Activated naive CD8-positive, alpha-beta T cell treated with anti-CD3 and anti-CD28 coated beads, Interleukin-2, amount 10 ng/mL, durations not matched to agents 7 days and 5 days (primary cell): ENCODE data around the gene CLN6. TPM values are rescaled to one million over a fixed set of nuclear protein-coding genes. Genes with fewer than 3 reads are reported as not detected.
"Not testable (repeated sequence)": the region's sequence is repeated elsewhere in the genome, so short reads cannot be mapped to it uniquely, and the experiment has no call there.

Experiments used
- ATAC-seq: fragments of 150-1000 bp; cut with Tn5 transposase; one replicate; pipeline ENCODE4 v1.10.0; 2021; ENCODE audit warnings: low read depth, moderate library complexity
- POLR2A ChIA-PET: fragments of 350-600 bp; sonication (Branson Sonifier 250); formaldehyde crosslinking; loops from one replicate; lab custom pipeline; 2021; ENCODE audit warnings: antibody characterized with exemption; lab: Charles Lee
- DNase-seq: peaks from one replicate; pipeline ENCODE4 v3.0.0; 2021
- H3K27ac Mint-ChIP-seq: one replicate; pipeline ENCODE4 v1.8.0; 2022; ENCODE audit warnings: mild to moderate bottlenecking, mixed read lengths
- H3K27me3 Mint-ChIP-seq: one replicate; pipeline ENCODE4 v1.8.0; 2022; ENCODE audit warnings: mild to moderate bottlenecking, moderate library complexity, mixed read lengths
- H3K36me3 Mint-ChIP-seq: one replicate; pipeline ENCODE4 v1.8.0; 2021; ENCODE audit warnings: mild to moderate bottlenecking, mixed read lengths
- H3K4me1 Mint-ChIP-seq: one replicate; pipeline ENCODE4 v1.8.0; 2021; ENCODE audit warnings: mixed read lengths
- H3K4me3 Mint-ChIP-seq: one replicate; pipeline ENCODE4 v1.8.0; 2022; ENCODE audit warnings: mild to moderate bottlenecking, moderate library complexity, mixed read lengths
- H3K9me3 Mint-ChIP-seq: one replicate; pipeline ENCODE4 v1.8.0; 2021; ENCODE audit warnings: mixed read lengths
- total RNA-seq, 2 experiments: library from RNA; stranded (reverse); gene quantifications; one replicate each; pipeline ENCODE4 v1.2.3, GENCODE V29; 2021

CLN6 gene
- total RNA-seq, 2 experiments from 2014 or later, result 38.4 to 42.1 TPM

- POLR2A ChIA-PET, result interaction anchor here (0.9 kb wide), 1 partner anchor 32 kb away, joined by 3 read pairs; no protein-coding TSS in a partner anchor
- peaks cover 16% of the 10 kb centered on the region for H3K27me3 Mint-ChIP-seq
Observed at GRCh38 chr15:68241088-68241935, 11.8 kb upstream of the CLN6 start.

GRCh38 chr15:68239025-68239424 lies 9.5 kb upstream of the CLN6 start:
- H3K4me1 Mint-ChIP-seq, result peaks cover 2% of the 10 kb centered on the region
- POLR2A ChIA-PET, result no interaction called here
- no peak overlapping the region for H3K4me3 Mint-ChIP-seq
- ATAC-seq (no peak), DNase-seq (no peak)
- H3K36me3 Mint-ChIP-seq, result peaks cover 5% of the 10 kb centered on the region
- H3K9me3 Mint-ChIP-seq, result peaks cover 7% of the 10 kb centered on the region
- H3K27me3 Mint-ChIP-seq, result peaks cover 12% of the 10 kb centered on the region
- H3K27ac Mint-ChIP-seq, result no peak overlapping the region

More at GRCh38 chr15:68241088-68241935, 11.8 kb upstream of the CLN6 start:
- Mint-ChIP-seq H3K4me1 (peaks cover 2% of the 10 kb centered on the region), H3K9me3 (peaks cover 11% of the 10 kb centered on the region), H3K27ac (no peak overlapping the region), H3K4me3 (no peak overlapping the region), H3K36me3 (peaks cover 8% of the 10 kb centered on the region)
- DNase-seq (no peak), ATAC-seq (no peak)

- Mint-ChIP-seq H3K4me3 (no peak overlapping the region), H3K27ac (no peak overlapping the region), H3K4me1 (peaks cover 6% of the 10 kb centered on the region), H3K36me3 (peaks cover 3% of the 10 kb centered on the region), H3K27me3 (peaks cover 6% of the 10 kb centered on the region), H3K9me3 (no peaks in the 10 kb centered on the region)
- POLR2A ChIA-PET, result no interaction called here
- no peak for DNase-seq
- ATAC-seq, result no peak
Observed at GRCh38 chr15:68235022-68235421, 5.5 kb upstream of the CLN6 start.

GRCh38 chr15:68234520-68234919 lies 5.0 kb upstream of the CLN6 start:
- H3K36me3 Mint-ChIP-seq, H3K27me3 Mint-ChIP-seq, H3K9me3 Mint-ChIP-seq, ATAC-seq, H3K4me3 Mint-ChIP-seq, POLR2A ChIA-PET, H3K4me1 Mint-ChIP-seq, DNase-seq, H3K27ac Mint-ChIP-seq: not testable (repeated sequence)

- DNase-seq, result no peak
- Mint-ChIP-seq H3K36me3 (peaks cover 3% of the 10 kb centered on the region), H3K27ac (no peak overlapping the region), H3K4me1 (peaks cover 9% of the 10 kb centered on the region), H3K27me3 (peaks cover 6% of the 10 kb centered on the region), H3K9me3 (no peaks in the 10 kb centered on the region), H3K4me3 (no peak overlapping the region)
- POLR2A ChIA-PET, result no interaction called here
- no peak for ATAC-seq
Observed at GRCh38 chr15:68234060-68234459, 4.5 kb upstream of the CLN6 start.

- DNase-seq (no peak), ATAC-seq (no peak)
- no peak overlapping the region for H3K27ac Mint-ChIP-seq
- H3K36me3 Mint-ChIP-seq, result peaks cover 3% of the 10 kb centered on the region
- POLR2A ChIA-PET, result no interaction called here
- H3K4me1 Mint-ChIP-seq, result peaks cover 18% of the 10 kb centered on the region
- H3K9me3 Mint-ChIP-seq, result no peaks in the 10 kb centered on the region
- peaks cover 6% of the 10 kb centered on the region for H3K27me3 Mint-ChIP-seq
- H3K4me3 Mint-ChIP-seq, result no peak overlapping the region
Observed at GRCh38 chr15:68232937-68233336, 3.4 kb upstream of the CLN6 start.

- no peak overlapping the region for H3K4me3 Mint-ChIP-seq
- H3K36me3 Mint-ChIP-seq, result peaks cover under 1% of the 10 kb centered on the region
- POLR2A ChIA-PET, result no interaction called here
- peaks cover 3% of the 10 kb centered on the region for H3K27me3 Mint-ChIP-seq
- ATAC-seq (no peak), DNase-seq (no peak)
- H3K9me3 Mint-ChIP-seq, result no peaks in the 10 kb centered on the region
- H3K27ac Mint-ChIP-seq, result no peak overlapping the region
- H3K4me1 Mint-ChIP-seq, result peaks cover 21% of the 10 kb centered on the region
Observed at GRCh38 chr15:68232449-68232848, 2.9 kb upstream of the CLN6 start.

- no peak for ATAC-seq
- POLR2A ChIA-PET, result interaction anchor here (3.2 kb wide), 1 partner anchor 47 kb away, joined by 16 read pairs; the partner anchor contains the start of gene FEM1B
- H3K4me1 Mint-ChIP-seq, result peaks cover 23% of the 10 kb centered on the region
- H3K9me3 Mint-ChIP-seq, result no peaks in the 10 kb centered on the region
- DNase-seq, result no peak
- peaks cover 3% of the 10 kb centered on the region for H3K27me3 Mint-ChIP-seq
- peak overlapping the region; percentile 21 for H3K27ac Mint-ChIP-seq
- peak overlapping the region; percentile 56 for H3K4me3 Mint-ChIP-seq
- H3K36me3 Mint-ChIP-seq, result no peaks in the 10 kb centered on the region
Observed at GRCh38 chr15:68231102-68231818, 1.7 kb upstream of the CLN6 start.

- no peak for DNase-seq
- Mint-ChIP-seq H3K4me3 (peak overlapping the region; percentile 99), H3K27me3 (peaks cover 3% of the 10 kb centered on the region), H3K4me1 (peaks cover 28% of the 10 kb centered on the region), H3K9me3 (no peaks in the 10 kb centered on the region), H3K36me3 (no peaks in the 10 kb centered on the region), H3K27ac (peak overlapping the region; percentile 97)
- ATAC-seq, result no peak
- POLR2A ChIA-PET, result interaction anchor here (1.2 to 3.2 kb wide), 3 partner anchors 25 to 176 kb away, joined by 3 to 16 read pairs (median 9); partner anchors contain the start of genes FEM1B and PIAS1
Observed at GRCh38 chr15:68230157-68231100, 901 bp upstream of the CLN6 start.

- Mint-ChIP-seq H3K27ac (peak overlapping the region; percentile 89), H3K4me3 (peak overlapping the region; percentile 90), H3K9me3 (no peaks in the 10 kb centered on the region), H3K36me3 (peaks cover 1% of the 10 kb centered on the region), H3K27me3 (peaks cover 3% of the 10 kb centered on the region), H3K4me1 (peaks cover 39% of the 10 kb centered on the region)
- ATAC-seq, result peak; percentile 0
- DNase-seq, result no peak
- POLR2A ChIA-PET, result interaction anchor here (0.7 to 3.2 kb wide), 6 partner anchors 9 to 175 kb away, joined by 3 to 16 read pairs (median 6); partner anchors contain the start of genes FEM1B and PIAS1
Observed at GRCh38 chr15:68228971-68229385, 550 bp downstream of the CLN6 start.

- Mint-ChIP-seq H3K27ac (peak overlapping the region; percentile 89), H3K4me1 (peaks cover 40% of the 10 kb centered on the region), H3K27me3 (peaks cover 3% of the 10 kb centered on the region), H3K4me3 (peak overlapping the region; percentile 90), H3K36me3 (peaks cover 1% of the 10 kb centered on the region), H3K9me3 (no peaks in the 10 kb centered on the region)
- POLR2A ChIA-PET, result interaction anchor here (0.7 to 3.2 kb wide), 5 partner anchors 9 to 592 kb away, joined by 3 to 16 read pairs (median 3); partner anchors contain the start of genes ANP32A and FEM1B
- ATAC-seq (no peak), DNase-seq (no peak)
Observed at GRCh38 chr15:68228143-68228970, 1.2 kb downstream of the CLN6 start.
